Nasal cavity respiratory epithelium epithelial cell of viscerocranial mucosa (primary cell): ENCODE data around the gene LTBP1. TPM values are rescaled to one million over a fixed set of nuclear protein-coding genes. Genes with fewer than 3 reads are reported as not detected.

Experiments used
- total RNA-seq: library from RNA; depleted of rRNA; stranded (reverse); fragments of >200 nt; gene quantifications from 2 replicates; pipeline ENCODE4 v1.2.3, GENCODE V29; 2014

LTBP1 gene, protein sequence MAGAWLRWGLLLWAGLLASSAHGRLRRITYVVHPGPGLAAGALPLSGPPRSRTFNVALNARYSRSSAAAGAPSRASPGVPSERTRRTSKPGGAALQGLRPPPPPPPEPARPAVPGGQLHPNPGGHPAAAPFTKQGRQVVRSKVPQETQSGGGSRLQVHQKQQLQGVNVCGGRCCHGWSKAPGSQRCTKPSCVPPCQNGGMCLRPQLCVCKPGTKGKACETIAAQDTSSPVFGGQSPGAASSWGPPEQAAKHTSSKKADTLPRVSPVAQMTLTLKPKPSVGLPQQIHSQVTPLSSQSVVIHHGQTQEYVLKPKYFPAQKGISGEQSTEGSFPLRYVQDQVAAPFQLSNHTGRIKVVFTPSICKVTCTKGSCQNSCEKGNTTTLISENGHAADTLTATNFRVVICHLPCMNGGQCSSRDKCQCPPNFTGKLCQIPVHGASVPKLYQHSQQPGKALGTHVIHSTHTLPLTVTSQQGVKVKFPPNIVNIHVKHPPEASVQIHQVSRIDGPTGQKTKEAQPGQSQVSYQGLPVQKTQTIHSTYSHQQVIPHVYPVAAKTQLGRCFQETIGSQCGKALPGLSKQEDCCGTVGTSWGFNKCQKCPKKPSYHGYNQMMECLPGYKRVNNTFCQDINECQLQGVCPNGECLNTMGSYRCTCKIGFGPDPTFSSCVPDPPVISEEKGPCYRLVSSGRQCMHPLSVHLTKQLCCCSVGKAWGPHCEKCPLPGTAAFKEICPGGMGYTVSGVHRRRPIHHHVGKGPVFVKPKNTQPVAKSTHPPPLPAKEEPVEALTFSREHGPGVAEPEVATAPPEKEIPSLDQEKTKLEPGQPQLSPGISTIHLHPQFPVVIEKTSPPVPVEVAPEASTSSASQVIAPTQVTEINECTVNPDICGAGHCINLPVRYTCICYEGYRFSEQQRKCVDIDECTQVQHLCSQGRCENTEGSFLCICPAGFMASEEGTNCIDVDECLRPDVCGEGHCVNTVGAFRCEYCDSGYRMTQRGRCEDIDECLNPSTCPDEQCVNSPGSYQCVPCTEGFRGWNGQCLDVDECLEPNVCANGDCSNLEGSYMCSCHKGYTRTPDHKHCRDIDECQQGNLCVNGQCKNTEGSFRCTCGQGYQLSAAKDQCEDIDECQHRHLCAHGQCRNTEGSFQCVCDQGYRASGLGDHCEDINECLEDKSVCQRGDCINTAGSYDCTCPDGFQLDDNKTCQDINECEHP (N-terminal part only)
- total RNA-seq: 7.9 and 44.0 TPM in 2 replicates

DNA sequence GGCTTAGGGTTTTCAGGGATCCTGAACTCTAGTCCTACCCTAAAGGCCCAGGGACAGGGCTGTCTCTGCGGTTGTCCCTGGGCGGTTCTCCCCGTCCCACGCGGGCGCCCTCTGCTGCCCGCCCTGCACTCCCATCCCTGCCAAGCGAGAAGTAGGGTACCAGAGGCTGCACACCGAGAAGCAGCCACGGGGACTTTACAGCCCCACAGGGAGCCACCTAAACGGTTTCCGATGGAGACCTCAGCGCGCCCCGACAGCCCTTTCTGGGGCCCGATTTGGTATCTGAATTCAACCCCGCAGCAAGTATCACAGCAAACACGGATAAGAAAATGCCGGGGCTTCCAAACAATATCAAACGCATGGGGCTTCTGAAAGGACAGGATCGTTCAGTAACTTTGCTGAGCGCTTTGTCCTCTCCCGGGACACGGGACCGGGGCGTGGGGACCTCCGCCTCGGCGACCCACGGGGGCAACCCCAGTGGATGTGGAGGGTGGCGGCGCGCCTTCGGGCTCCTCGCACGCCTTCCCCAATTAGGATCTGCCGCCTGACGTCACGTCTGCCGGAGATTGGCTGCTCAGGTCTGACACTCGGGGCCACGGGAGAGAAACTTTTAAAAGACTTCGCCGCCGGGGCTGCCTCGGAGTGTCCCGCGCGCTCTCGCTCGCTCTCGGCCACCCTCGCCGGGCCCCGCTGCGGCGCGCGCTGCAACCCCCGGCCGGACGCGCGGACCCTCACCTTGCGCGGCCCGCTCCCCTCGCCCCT, at the start of gene LTBP1:
LTBP1 (plus strand) TSS at position 640 of the 762 bp plus-strand sequence. CDS start 372 bp downstream, outside the sequence.

